Esophagus mucosa (tissue), 1 donor: ENCODE measurements around the gene DGCR8. TPM values are rescaled to one million over a fixed set of nuclear protein-coding genes. Genes with fewer than 3 reads are reported as not detected.

Experiments used
- ATAC-seq: fragments of 200-7000 bp; cut with Tn5 transposase; one replicate; pipeline ENCODE4 v1.9.1; 2020
- total RNA-seq: library from RNA; stranded (reverse); gene quantifications from one replicate; pipeline ENCODE4 v1.2.4, GENCODE V29; 2023
- donor health status: DM: yes; HTN: yes; CAD: no.

Gene DGCR8
- 16.2 TPM for total RNA-seq

GRCh38 chr22:20079745-20080444 is at the start of gene DGCR8:
Gene DGCR8, plus strand, starts transcription at chr22:20080241. Its CDS starts 5,723 bp downstream, at chr22:20085964.
- peak; percentile 93 for ATAC-seq

DNA sequence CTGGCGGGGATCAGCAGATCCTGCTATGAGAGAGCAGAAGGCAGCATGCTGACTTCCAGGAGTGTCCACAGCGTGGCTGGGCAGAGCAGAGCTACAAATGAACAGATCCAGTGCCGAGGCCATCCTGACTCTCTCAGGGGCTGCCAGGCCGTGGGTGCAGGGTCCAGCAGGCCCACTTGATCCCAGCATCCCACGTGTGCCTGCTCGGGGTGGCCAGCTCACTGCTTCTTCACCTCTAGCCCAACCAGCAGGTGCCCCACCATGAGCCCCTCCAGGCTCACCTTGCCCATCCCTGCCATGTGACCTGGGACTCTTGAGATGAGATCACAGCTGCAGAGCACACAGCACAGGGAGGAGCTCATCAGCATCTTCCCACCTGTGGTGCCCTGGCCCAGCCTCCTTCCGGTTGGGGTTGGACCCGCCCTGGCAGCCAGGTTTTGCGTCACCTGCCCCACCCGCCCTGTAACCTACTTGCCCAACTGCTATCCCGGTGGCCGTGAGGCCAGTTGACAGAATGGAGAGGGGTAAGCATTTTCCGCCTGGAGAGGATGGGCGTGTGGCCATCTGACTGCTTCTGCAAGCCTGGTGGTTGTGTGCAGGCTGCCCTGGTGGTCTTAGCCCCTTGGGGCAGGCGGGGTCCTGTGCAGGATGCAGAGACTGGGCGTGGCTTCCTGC is 48.2 kb upstream of the DGCR8 start:
- peak; percentile 91 for ATAC-seq

DNA sequence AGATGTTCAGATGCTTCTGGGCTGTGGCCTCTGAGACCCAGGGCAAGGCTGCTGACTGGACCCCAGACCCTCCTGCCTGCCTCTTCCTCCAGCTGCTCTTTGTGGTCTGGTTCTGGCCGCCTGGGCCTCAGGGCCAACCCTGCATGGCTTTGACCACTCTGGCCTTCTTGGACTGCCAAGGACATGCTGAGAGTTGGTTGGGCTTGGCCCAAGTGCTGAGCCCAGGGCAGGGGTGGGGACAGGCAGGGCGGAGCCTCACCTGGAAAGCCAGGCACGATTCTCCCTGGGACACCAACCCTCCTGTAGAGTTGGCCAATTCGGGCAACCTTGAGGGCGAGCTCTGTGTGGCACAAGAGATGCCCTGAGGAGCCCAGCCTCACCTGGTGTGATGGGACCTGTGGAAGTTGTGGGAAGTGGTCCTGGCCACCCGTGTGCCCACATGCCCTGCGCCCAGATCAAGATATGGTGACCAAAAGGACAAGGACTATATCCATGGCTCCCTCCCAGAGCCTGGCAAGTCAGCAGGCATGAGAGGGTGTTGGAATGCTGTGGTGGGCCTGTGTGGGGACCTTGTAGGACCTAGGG is 47.5 kb upstream of the DGCR8 start:
- peak; percentile 33 for ATAC-seq

DNA sequence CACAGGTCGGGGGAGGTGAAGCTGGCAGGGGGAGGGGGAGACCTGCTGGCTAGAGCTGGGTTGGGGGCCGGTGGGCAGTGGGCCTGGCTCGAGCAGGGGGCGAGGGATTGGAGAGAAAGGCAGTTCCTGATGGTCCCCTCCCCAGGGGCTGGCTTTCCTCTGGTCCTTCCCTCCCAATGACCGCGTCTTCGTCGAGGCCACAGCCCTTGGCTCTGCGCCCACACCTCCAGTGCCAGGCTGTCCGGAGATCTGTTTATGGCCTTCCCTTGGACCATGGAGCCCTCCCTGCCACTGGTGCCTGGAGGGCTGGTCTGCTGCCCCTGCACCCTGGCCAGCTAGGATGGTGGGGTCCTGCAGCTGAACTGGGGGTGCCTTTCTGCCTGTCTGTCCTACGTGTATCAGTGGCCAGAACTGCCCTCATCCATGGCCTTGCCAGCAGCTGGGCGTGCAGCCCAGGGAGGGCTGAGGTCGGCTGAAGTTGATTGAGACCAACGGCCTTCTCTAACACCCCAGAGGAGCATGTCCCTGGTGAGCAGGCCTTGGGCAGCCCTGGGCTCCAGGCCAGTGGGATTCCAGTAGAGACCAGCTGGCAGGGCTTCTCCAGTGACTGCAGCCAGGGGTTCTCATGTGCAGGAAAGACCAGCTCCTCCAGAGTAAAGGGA is 46.9 kb upstream of the DGCR8 start:
- ATAC-seq, result no peak

DNA sequence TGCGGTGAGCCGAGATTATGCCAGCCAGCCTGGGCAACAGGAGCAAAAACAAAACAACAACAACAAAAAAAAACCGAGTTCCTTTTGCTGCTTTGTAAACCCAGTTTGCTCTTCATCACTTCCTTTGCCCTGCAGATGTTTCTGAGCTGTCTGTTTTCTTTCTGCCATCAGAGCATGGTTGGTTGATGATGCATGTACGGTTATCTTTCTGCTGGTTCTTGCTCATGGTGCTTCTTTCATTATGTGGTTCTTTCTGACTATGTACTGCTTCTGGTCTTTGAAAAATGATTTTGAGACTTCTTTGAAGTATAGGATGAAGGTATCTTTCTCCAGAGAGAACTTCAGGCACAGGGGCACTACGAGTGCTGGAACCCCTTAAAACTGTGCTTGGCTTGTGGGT is 45.9 kb upstream of the DGCR8 start:
- ATAC-seq, result no peak

DNA sequence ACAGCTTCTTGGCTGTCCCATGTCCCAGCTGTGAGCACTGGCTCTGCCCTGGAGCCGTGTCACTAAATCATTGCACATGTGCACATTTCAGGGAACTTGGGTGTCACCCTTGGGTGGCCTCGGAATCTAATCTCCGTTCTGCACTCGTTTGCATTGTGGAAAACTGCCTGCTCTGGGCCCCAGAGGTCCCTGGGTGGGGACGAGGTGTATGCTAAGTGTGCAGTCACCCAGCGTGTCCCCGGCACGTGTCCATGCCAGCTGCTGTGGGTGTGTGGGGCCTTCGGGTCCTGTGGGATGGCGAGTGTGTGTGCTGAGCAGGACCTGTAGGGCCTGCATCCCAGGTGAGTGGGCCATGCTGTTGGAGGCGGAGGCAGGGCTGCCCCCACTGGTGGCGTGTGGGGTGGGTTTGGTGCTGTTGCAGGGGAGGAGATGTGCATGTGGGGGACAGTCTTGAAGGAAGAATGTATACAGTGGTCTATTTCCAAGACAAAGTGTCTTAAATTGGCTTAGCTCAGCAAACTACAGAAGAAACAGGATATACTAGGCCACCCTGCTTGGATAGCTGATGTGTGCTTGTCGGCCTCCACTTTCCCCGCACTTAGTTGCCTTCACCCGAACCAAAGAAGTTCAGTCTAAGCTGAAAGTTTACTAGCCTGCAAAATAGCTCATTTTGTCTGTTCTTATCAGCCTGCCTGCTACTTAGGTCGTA is 44.5 kb upstream of the DGCR8 start:
- no peak for ATAC-seq

GRCh38 chr22:20036084-20036482 is 44.0 kb upstream of the DGCR8 start:
- no peak for ATAC-seq

GRCh38 chr22:20036535-20037392 is 43.3 kb upstream of the DGCR8 start:
- ATAC-seq, result no peak

DNA sequence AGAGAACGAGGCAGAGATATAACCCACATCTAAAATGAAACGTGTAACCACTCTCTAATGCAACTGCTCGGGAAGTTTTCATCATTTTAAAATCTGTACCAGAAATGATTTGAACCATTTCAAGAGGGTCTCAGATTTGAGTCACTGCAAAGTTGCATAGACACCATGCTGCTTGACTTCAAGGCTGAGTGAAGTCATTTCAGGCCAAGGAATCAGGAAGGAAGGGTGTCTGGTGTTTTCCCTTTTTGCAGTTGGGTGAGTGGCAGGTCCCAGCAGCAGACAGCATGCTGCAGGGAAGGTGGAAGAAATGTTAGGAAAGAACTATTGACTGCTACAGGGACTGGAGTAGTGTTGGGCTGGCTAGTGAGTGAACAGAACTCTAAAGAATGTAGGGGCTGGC is 42.6 kb upstream of the DGCR8 start:
- no peak for ATAC-seq

DNA sequence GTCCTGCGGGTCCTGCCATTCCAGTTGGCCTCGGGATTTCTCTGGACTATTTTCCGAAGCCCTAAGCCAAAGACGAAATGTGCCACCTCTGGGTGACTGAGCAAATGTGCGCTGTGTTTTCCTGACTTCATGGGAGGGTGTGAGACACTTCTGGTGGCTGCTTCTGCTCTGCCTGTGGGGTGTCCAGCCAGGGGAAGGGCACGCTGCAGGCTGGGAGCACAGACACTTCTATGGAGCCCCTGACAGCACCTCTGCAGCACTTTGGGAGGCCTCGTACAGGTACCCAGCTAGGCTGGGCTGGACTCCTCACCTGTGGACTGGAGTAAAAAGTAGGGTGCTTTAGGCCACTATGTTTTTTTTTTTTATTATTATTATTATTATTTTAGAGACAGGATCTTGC is 41.5 kb upstream of the DGCR8 start:
- no peak for ATAC-seq

DNA sequence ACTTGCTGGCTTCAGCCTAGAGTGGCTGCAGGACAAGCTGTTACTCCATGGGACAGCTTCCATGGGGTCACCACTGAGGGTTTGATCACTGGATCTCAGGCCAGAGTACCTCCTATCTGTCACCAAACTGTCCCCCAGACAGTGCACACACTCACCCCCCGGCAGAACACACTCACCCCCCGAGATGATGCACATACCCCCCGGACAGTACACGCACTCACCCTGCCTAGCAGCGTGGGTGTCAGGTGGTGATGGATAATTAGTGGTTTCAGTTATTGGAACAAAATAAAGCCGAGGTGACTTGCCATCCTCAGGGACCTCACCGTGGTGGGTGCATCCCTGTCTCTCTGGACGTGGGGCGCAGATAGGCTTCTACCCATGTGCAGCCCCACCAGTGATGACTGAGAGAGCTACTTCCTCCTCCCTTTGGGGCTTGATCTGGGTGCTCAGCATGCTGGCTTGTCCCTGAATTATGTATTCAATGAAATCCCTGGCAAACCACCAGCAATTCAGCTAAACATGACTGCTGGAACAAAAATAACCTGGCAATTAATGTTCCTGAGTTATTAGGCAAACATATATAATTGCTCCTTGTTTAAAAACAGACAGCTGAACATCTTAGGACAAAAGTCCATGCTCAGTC is 40.2 kb upstream of the DGCR8 start:
- no peak for ATAC-seq

DNA sequence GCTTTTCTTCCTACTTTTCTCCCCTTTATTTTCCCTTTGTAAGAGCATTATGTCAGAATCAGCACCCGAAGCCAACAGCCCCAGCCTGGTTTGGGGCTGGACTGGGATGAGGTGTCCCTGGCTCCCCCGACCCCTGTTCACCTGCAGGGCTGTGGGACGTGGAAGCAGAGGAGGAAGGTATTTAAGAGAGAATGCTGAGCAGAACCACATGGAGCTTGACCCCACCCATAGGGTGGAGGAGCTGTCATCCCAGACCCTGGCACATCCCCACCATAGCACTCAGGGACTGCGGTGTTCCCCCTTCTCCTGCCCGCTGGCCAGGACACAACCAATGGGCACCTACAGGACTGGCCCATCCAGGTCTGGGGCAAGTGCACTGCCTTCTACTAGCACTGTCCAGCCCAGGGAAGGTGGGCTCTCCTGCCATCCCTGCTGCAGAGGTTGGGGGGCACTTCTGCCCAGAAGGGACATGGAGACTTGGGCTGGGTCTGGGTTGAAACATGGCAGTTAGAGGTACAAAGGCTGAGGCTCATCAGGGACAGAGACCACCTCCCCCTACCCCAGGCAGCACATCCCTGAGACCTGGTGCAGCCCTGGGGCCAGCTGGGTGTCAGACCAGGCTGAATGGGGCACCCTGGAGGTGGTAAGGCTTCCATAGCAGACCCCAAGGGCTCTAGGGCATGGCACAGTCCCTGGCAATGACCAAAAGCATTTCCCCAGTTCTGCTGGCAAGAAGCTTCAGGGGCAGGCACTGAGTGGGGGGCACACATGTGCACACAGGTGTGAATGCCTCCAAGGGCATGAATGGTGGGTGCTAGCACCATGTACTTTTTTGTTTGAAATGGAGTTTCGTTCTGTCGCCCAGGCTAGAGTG is 39.5 kb upstream of the DGCR8 start:
- no peak for ATAC-seq

DNA sequence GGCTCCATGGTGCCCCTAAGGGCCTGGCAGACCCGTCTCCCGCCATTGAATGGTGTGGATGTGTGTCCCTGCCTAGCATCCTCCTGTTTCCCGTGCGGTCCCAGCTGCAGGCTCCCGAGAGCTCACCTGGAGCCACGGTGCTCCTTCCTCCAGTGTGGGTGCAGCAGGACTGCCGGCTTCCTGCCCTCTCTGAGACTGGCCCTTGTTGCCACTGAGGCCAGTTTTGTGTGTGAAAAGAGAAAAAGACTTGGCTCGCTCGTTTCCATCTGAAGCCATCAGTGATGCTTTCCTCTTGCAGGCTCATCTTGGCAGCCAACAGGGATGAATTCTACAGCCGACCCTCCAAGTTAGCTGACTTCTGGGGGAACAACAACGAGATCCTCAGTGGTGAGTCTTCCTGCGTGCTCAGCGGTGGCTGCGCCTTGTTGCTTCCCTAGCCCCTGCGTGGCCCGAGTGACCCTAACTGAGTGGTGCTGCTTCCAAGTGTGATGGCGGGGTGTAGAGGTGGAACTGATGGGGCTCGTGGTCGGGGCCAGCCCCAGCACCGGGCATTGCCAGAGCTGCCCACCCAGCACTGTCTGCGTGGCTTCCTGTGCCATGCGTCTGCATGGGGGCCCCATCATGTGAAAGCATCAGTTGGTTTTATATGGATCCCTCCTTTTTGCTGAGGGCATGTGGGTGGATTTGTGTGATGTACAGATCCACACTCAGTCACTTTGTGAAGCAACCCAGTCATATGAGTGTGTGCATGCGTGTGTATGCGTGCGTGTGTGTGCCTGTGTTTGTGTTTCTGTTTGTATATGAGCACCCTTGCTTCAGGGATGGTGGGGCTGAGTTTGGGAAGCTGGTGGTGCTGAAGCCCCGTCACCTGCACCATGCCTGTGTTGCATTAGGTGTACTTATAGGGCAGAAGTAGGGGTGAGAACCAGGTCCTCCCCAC is 36.7 kb upstream of the DGCR8 start:
- no peak for ATAC-seq

DNA sequence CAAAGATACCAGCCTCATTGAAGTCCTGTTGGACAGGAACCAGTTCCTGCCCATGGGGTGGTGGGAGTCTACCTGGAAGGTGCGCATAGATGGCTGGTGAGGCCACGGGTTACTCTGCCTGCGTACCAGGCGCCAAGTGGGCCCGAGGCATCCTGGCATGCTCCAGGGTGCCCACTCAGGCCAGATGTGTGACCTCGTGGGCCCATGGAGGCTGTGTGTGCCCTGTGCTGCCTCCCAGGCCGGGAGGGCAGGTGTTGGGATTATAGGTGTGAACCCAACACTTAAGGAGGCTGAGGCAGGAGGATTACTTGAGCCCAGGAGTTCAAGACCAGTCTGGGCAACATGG is 36.1 kb upstream of the DGCR8 start:
- ATAC-seq, result no peak

DNA sequence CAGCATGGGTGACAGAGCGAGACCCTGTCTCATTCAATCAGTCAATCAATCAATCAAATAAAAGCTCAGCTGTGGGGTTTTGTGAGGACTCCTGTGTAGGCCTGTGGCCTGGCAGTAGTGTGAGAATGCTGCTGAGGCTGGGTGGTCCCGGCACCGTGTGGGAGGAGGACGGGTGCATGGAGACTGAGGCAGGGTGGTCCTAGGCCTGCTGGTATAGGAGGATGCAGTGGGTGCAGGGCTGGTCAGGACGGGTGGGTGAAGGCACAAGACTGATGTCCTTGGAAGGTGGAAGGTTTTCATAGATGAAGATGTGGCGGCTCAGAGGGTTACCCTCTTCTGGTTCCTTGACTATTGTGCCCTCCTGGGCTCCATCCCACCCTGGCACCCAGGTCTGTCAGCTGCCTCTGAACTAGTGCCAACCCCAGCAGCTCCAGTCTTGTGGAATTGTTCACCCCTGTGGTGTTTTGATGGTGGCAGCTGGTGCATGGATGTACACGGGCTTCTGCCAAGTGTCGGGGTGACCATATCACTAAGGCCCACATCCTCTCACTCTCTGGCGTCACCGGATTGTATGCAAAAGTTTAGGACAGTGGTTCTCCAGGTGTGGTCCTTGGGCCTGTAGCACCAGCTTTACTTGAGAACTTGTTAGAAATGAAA is 35.4 kb upstream of the DGCR8 start:
- ATAC-seq, result no peak

GRCh38 chr22:20046730-20047129 is 33.3 kb upstream of the DGCR8 start:
- ATAC-seq, result no peak

DNA sequence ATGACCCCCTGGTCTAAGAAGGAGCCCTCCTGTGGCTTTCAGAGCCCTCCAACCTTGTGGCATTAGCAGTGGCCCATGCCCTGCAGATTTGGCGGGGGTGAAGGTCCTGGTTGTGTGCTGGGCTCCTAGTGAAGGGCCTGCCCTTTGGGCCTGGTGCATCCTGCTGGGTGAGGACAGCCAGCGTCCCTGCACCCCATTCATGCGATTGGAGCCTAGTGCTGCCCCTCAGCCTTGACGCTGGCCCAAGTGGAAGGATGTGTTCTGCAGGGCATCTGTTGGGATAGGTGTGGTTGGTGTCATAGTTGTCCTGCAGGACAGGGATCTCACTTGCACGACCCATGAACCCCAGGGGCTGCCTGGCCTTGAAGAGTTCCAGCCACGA is 28.1 kb upstream of the DGCR8 start:
- ATAC-seq, result no peak
